IPS DF 6.9 (cell line): ENCODE measurements around the gene FBXW11.
"Not testable (repeated sequence)": the region's sequence is repeated elsewhere in the genome, so short reads cannot be mapped to it uniquely, and the experiment has no call there.

Experiments
- DNase-seq: peaks from one replicate; pipeline ENCODE4 v3.0.0-alpha.2; 2013; ENCODE audit warnings: low read depth, low spot score
- H3K27ac ChIP-seq: one replicate; pipeline ENCODE4 v1.5.1; 2013; ENCODE audit warnings: low read length, control low read depth
- H3K27me3 ChIP-seq: 2 replicates; pipeline ENCODE4 v1.6.1; 2013; ENCODE audit warnings: mild to moderate bottlenecking, low read length; ENCODE audit not compliant: control insufficient read depth, insufficient read depth
- H3K36me3 ChIP-seq: 2 replicates; pipeline ENCODE4 v1.6.1; 2013; ENCODE audit warnings: low read length; ENCODE audit not compliant: control insufficient read depth, insufficient read depth
- H3K4me1 ChIP-seq: 2 replicates; pipeline ENCODE4 v1.6.1; 2013; ENCODE audit warnings: low read length; ENCODE audit not compliant: control insufficient read depth, insufficient read depth
- H3K4me3 ChIP-seq: 2 replicates; pipeline ENCODE4 v1.5.1; 2013; ENCODE audit warnings: mild to moderate bottlenecking, low read length
- H3K9me3 ChIP-seq: 2 replicates; pipeline ENCODE4 v1.6.1; 2013; ENCODE audit warnings: low read length, inconsistent platforms; ENCODE audit not compliant: control insufficient read depth, insufficient read depth
- WGBS: extraction: QIAGEN DNeasy Blood & Tissue Kit; methylation state at CpG from one replicate; pipeline ENCODE4 v1.1.7; 2013; ENCODE audit warnings: mixed read lengths, missing lambda C conversion rate; ENCODE audit not compliant: insufficient read length, insufficient coverage; 5-methylcytosine and 5-hydroxymethylcytosine counted together

FBXW11 gene

GRCh38 chr5:172020110-172020786 is 13.8 kb upstream of the FBXW11 start:
- not testable (repeated sequence) for H3K27me3 ChIP-seq, H3K27ac ChIP-seq, H3K4me3 ChIP-seq, H3K36me3 ChIP-seq, H3K9me3 ChIP-seq, H3K4me1 ChIP-seq, DNase-seq
- WGBS, result no CpG with 5 or more reads among the region's 10 CpGs

GRCh38 chr5:172015346-172015745 is 8.9 kb upstream of the FBXW11 start:
- no CpG with 5 or more reads among the region's 4 CpGs for WGBS

GRCh38 chr5:172010278-172010677 is 3.8 kb upstream of the FBXW11 start:
- no peak overlapping the region for H3K4me3 ChIP-seq
- peaks cover 4% of the 10 kb centered on the region; the same call in 1 of the 2 replicates for H3K4me1 ChIP-seq
- H3K9me3 ChIP-seq, result no peaks in the 10 kb centered on the region
- no CpG with 5 or more reads among the region's 2 CpGs for WGBS
- no peaks in the 10 kb centered on the region for H3K27me3 ChIP-seq
- DNase-seq, result no peak
- no peaks in the 10 kb centered on the region for H3K36me3 ChIP-seq
- no peak overlapping the region for H3K27ac ChIP-seq

More at GRCh38 chr5:172015346-172015745, 8.9 kb upstream of the FBXW11 start:
- no peak overlapping the region for H3K4me3 ChIP-seq
- H3K27ac ChIP-seq, result no peak overlapping the region
- H3K27me3 ChIP-seq, result no peaks in the 10 kb centered on the region
- no peaks in the 10 kb centered on the region for H3K36me3 ChIP-seq
- no peak for DNase-seq
- no peaks in the 10 kb centered on the region for H3K9me3 ChIP-seq
- H3K4me1 ChIP-seq, result no peaks in the 10 kb centered on the region

GRCh38 chr5:172009536-172010270 is 3.3 kb upstream of the FBXW11 start:
- H3K4me3 ChIP-seq, result no peak overlapping the region
- H3K4me1 ChIP-seq, result peaks cover 4% of the 10 kb centered on the region; the same call in 1 of the 2 replicates
- WGBS, result no CpG with 5 or more reads among the region's 5 CpGs
- no peak overlapping the region for H3K27ac ChIP-seq
- H3K9me3 ChIP-seq, result no peaks in the 10 kb centered on the region
- H3K36me3 ChIP-seq, result no peaks in the 10 kb centered on the region
- DNase-seq, result no peak
- no peaks in the 10 kb centered on the region for H3K27me3 ChIP-seq

- no CpG with 5 or more reads among the region's 6 CpGs for WGBS
- Histone ChIP-seq H3K9me3 (no peaks in the 10 kb centered on the region), H3K27ac (no peak overlapping the region), H3K4me3 (no peak overlapping the region), H3K4me1 (peaks cover 4% of the 10 kb centered on the region; the same call in 1 of the 2 replicates), H3K36me3 (no peaks in the 10 kb centered on the region), H3K27me3 (no peaks in the 10 kb centered on the region)
- peak; percentile 60 for DNase-seq
These were observed 2.3 kb upstream of the FBXW11 start for GRCh38 chr5:172008689-172009141.

- no peaks in the 10 kb centered on the region for H3K36me3 ChIP-seq
- no peak for DNase-seq
- no peaks in the 10 kb centered on the region for H3K9me3 ChIP-seq
- WGBS, result no CpG with 5 or more reads among the region's 3 CpGs
- peak overlapping the region; percentile 32 for H3K27ac ChIP-seq
- peak overlapping the region; percentile 75; the same call in 1 of the 2 replicates for H3K4me3 ChIP-seq
- H3K4me1 ChIP-seq, result peaks cover 4% of the 10 kb centered on the region; the same call in 1 of the 2 replicates
- no peaks in the 10 kb centered on the region for H3K27me3 ChIP-seq
These were observed 1.6 kb upstream of the FBXW11 start for GRCh38 chr5:172008111-172008455.

- no peak for DNase-seq
- WGBS, result no CpG with 5 or more reads among the region's 37 CpGs
- H3K4me3 ChIP-seq, result peak overlapping the region; percentile 75
These were observed 1.0 kb upstream of the FBXW11 start for GRCh38 chr5:172007175-172008110.

GRCh38 chr5:172005708-172006320 is 624 bp downstream of the FBXW11 start:
- WGBS, result no CpG with 5 or more reads among the region's 34 CpGs
- DNase-seq, result no peak

More at GRCh38 chr5:172007175-172008110, 1.0 kb upstream of the FBXW11 start:
- Histone ChIP-seq H3K27ac (peak overlapping the region; percentile 32), H3K4me1 (peaks cover 4% of the 10 kb centered on the region; the same call in 1 of the 2 replicates), H3K9me3 (no peaks in the 10 kb centered on the region), H3K36me3 (no peaks in the 10 kb centered on the region), H3K27me3 (no peaks in the 10 kb centered on the region)

GRCh38 chr5:172004824-172005237 is 1.6 kb downstream of the FBXW11 start:
- H3K27ac ChIP-seq, result no peak overlapping the region
- no peak for DNase-seq
- no peaks in the 10 kb centered on the region for H3K9me3 ChIP-seq
- peaks cover 2% of the 10 kb centered on the region; the same call in 1 of the 2 replicates for H3K4me1 ChIP-seq
- peak overlapping the region; percentile 75; the same call in 1 of the 2 replicates for H3K4me3 ChIP-seq
- WGBS, result no CpG with 5 or more reads among the region's 3 CpGs
- no peaks in the 10 kb centered on the region for H3K27me3 ChIP-seq
- no peaks in the 10 kb centered on the region for H3K36me3 ChIP-seq

More at GRCh38 chr5:172005708-172006320, 624 bp downstream of the FBXW11 start:
- Histone ChIP-seq H3K36me3 (no peaks in the 10 kb centered on the region), H3K27me3 (no peaks in the 10 kb centered on the region), H3K9me3 (no peaks in the 10 kb centered on the region), H3K4me1 (peaks cover 4% of the 10 kb centered on the region; the same call in 1 of the 2 replicates), H3K4me3 (peak overlapping the region; percentile 75), H3K27ac (no peak overlapping the region)
